ENCODE data around the gene C13orf46. TPM values are rescaled to one million over a fixed set of nuclear protein-coding genes. Genes with fewer than 3 reads are reported as not detected.
A peak's percentile ranks its signal among the peaks of the same experiment; 100 is the strongest.

Gene C13orf46
- total RNA-seq, 1 experiment from 2014 or later, result 1.4 TPM

DNA sequence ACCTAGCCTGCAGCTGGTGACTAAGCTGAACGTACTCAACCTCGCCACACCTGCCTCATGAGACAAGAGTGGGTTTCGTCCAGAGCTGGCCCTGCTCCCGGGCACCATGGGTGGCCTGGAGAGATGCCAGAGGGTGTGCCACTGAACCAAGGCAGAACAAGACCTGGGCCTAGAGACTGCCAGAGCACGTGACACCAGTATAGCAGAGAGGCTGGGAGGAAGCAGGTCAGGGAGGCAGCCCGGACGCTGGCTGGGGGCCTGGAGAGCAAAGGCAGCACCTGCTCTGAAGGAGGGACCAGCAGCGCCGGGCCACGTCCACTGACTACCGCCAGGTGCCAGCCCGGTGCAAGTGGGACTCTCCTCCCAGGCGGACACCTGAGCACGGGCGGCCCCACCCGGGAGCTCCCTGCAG lies 7.3 kb upstream of the C13orf46 start:
- ChIA-PET POLR2A (interaction anchor here (0.5 to 2.5 kb wide), 11 partner anchors 9 to 254 kb away, joined by 3 to 33 read pairs (median 6); partner anchors contain the start of gene CDC16), CTCF (interaction anchor here (0.8 to 2.2 kb wide), 5 partner anchors 13 to 247 kb away, joined by 3 to 6 read pairs (median 4); no protein-coding TSS in a partner anchor)
- DNase-seq (ENCODE audit: unreplicated experiment), result peak; percentile 99
- no TSS peak for BruUV-seq (replicated peaks)
- intact Hi-C loops (cut with micrococcal nuclease), result no loop called here
- Mint-ChIP-seq H3K36me3 (ENCODE audit: insufficient read depth, unreplicated experiment) (peaks cover 15% of the 10 kb centered on the region), H3K4me1 (ENCODE audit: insufficient read depth, unreplicated experiment) (peaks cover 33% of the 10 kb centered on the region), H3K9me3 (ENCODE audit: unreplicated experiment) (no peaks in the 10 kb centered on the region), H3K27me3 (ENCODE audit: insufficient read depth, unreplicated experiment) (no peaks in the 10 kb centered on the region), H3K4me3 (ENCODE audit: unreplicated experiment) (peak overlapping the region; percentile 55), H3K27ac (ENCODE audit: low read depth, unreplicated experiment) (no peak overlapping the region)
- TF ChIP-seq, protein P1, sequence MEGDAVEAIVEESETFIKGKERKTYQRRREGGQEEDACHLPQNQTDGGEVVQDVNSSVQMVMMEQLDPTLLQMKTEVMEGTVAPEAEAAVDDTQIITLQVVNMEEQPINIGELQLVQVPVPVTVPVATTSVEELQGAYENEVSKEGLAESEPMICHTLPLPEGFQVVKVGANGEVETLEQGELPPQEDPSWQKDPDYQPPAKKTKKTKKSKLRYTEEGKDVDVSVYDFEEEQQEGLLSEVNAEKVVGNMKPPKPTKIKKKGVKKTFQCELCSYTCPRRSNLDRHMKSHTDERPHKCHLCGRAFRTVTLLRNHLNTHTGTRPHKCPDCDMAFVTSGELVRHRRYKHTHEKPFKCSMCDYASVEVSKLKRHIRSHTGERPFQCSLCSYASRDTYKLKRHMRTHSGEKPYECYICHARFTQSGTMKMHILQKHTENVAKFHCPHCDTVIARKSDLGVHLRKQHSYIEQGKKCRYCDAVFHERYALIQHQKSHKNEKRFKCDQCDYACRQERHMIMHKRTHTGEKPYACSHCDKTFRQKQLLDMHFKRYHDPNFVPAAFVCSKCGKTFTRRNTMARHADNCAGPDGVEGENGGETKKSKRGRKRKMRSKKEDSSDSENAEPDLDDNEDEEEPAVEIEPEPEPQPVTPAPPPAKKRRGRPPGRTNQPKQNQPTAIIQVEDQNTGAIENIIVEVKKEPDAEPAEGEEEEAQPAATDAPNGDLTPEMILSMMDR (IDR thresholded peaks at IDR 0.05; ENCODE audit: unreplicated experiment), result no peak

- Mint-ChIP-seq H3K36me3 (ENCODE audit: insufficient read depth, unreplicated experiment) (peaks cover 18% of the 10 kb centered on the region), H3K4me1 (ENCODE audit: insufficient read depth, unreplicated experiment) (peaks cover 33% of the 10 kb centered on the region), H3K9me3 (ENCODE audit: unreplicated experiment) (no peaks in the 10 kb centered on the region), H3K27me3 (ENCODE audit: insufficient read depth, unreplicated experiment) (no peaks in the 10 kb centered on the region), H3K4me3 (ENCODE audit: unreplicated experiment) (no peak overlapping the region), H3K27ac (ENCODE audit: low read depth, unreplicated experiment) (no peak overlapping the region)
- TF ChIP-seq, protein P1 (IDR thresholded peaks at IDR 0.05; ENCODE audit: unreplicated experiment), result no peak
- BruUV-seq (replicated peaks), result no TSS peak
- no peak for DNase-seq (ENCODE audit: unreplicated experiment)
- CTCF ChIA-PET, result interaction anchor here (0.5 to 2.2 kb wide), 4 partner anchors 15 to 365 kb away, joined by 3 to 6 read pairs (median 4); no protein-coding TSS in a partner anchor
- intact Hi-C loops (cut with micrococcal nuclease), result no loop called here
- POLR2A ChIA-PET, result interaction anchor here (0.5 to 2.5 kb wide), 10 partner anchors 9 to 255 kb away, joined by 3 to 33 read pairs (median 7); partner anchors contain the start of gene CDC16
These were observed 6.7 kb upstream of the C13orf46 start for GRCh38 chr13:113980489-113981064.

- Mint-ChIP-seq H3K27ac (ENCODE audit: low read depth, unreplicated experiment) (no peak overlapping the region), H3K36me3 (ENCODE audit: insufficient read depth, unreplicated experiment) (peaks cover 21% of the 10 kb centered on the region), H3K4me1 (ENCODE audit: insufficient read depth, unreplicated experiment) (peaks cover 33% of the 10 kb centered on the region), H3K9me3 (ENCODE audit: unreplicated experiment) (no peaks in the 10 kb centered on the region), H3K27me3 (ENCODE audit: insufficient read depth, unreplicated experiment) (no peaks in the 10 kb centered on the region), H3K4me3 (ENCODE audit: unreplicated experiment) (no peak overlapping the region)
- TF ChIP-seq, protein P1 (IDR thresholded peaks at IDR 0.05; ENCODE audit: unreplicated experiment), result no peak
- ChIA-PET POLR2A (interaction anchor here (1.4 to 2.5 kb wide), 2 partner anchors 10 kb away, joined by 7 to 33 read pairs; no protein-coding TSS in a partner anchor), CTCF (interaction anchor here (0.5 to 2.2 kb wide), 4 partner anchors 10 to 366 kb away, joined by 3 to 6 read pairs (median 5); no protein-coding TSS in a partner anchor)
- DNase-seq (ENCODE audit: unreplicated experiment), result no peak
- intact Hi-C loops (cut with micrococcal nuclease), result no loop called here
- BruUV-seq (replicated peaks), result no TSS peak
These were observed 6.1 kb upstream of the C13orf46 start for GRCh38 chr13:113979791-113980471.
